A549 (cell line): ENCODE measurements around the gene EDNRA. TPM values are rescaled to one million over a fixed set of nuclear protein-coding genes. Genes with fewer than 3 reads are reported as not detected.

ENCODE experiments used
- ATAC-seq, 2 experiments: fragments of 200-7000 bp in 1 of 2; fragments of >200 bp in 1 of 2; cut with Nextera tagmentation in 1 of 2; cut with Tn5 transposase in 1 of 2; 3 replicates each; pipeline versions ENCODE4 v1.8.0 to v1.9.1; 2018 to 2020; ENCODE audit warnings: mild to moderate bottlenecking in 1 of 2, moderate library complexity in 1 of 2
- CTCF ChIA-PET: fragments of 300-600 bp; sonication (Branson Sonifier 250); formaldehyde crosslinking; extraction: SDS; loops from one replicate; lab custom pipeline; 2021; ENCODE audit warnings: antibody characterized with exemption, inconsistent platforms; lab: Yijun Ruan, JAX
- POLR2A ChIA-PET: fragments of 350-600 bp; formaldehyde crosslinking; extraction: SDS; loops from one replicate; lab custom pipeline; 2021; ENCODE audit warnings: antibody characterized with exemption, inconsistent platforms; lab: Yijun Ruan, JAX
- DNase-seq, 2 experiments: peaks; one replicate each; pipeline versions ENCODE4 v3.0.0 to v3.0.0-alpha.2; 2011 to 2016; ENCODE audit warnings: low read depth in 1 of 2, low spot score in 1 of 2
- FAIRE-seq: peaks from 2 replicates; lab custom pipeline; 2011; peaks lifted over from hg19 to GRCh38; lab: Jason Lieb, UNC
- H3K27ac ChIP-seq, 2 experiments: fragments of >200 bp; sonication (Bioruptor Twin); formaldehyde crosslinking; 3 replicates each; pipeline ENCODE4 v1.5.1; 2016 to 2017
- H3K4me1 ChIP-seq: fragments of >200 bp; sonication (Bioruptor Twin); formaldehyde crosslinking; 3 replicates; pipeline ENCODE4 v1.6.1; 2016
- H3K4me2 ChIP-seq: fragments of >200 bp; sonication (Bioruptor Twin); formaldehyde crosslinking; 3 replicates; pipeline ENCODE4 v1.6.1; 2016
- H3K4me3 ChIP-seq: fragments of >200 bp; sonication (Bioruptor Twin); formaldehyde crosslinking; 3 replicates; pipeline ENCODE4 v1.5.1; 2016
- H3K9me3 ChIP-seq: fragments of >200 bp; sonication (Bioruptor Twin); formaldehyde crosslinking; 3 replicates; pipeline ENCODE4 v1.6.1; 2016
- ATOH8 ChIP-seq: fragments of 250-450 bp; sonication (Bioruptor Pico); IDR thresholded peaks from 2 replicates; pipeline ENCODE4 v1.5.0; 2020; ENCODE audit warnings: low read depth, mild to moderate bottlenecking, moderate library complexity
- BHLHE40 ChIP-seq: IDR thresholded peaks from 2 replicates; pipeline ENCODE4 v1.6.1; 2012; ENCODE audit warnings: low read depth, low read length, inconsistent platforms
- CBX8 ChIP-seq: fragments of 200-600 bp; sonication (generic); IDR thresholded peaks from 2 replicates; pipeline ENCODE4 v1.6.1; 2016
- CEBPB ChIP-seq, 2 experiments: fragments of >200 bp in 1 of 2; sonication (Bioruptor Twin) in 1 of 2; formaldehyde crosslinking in 1 of 2; IDR thresholded peaks; 2 replicates each; pipeline ENCODE4 v1.6.1; 2012 to 2016
- CHD2 ChIP-seq: fragments of 150-350 bp; IDR thresholded peaks from 2 replicates; pipeline ENCODE4 v1.6.1; 2014; ENCODE audit warnings: low read length; ENCODE audit not compliant: partially characterized antibody
- CTCF ChIP-seq: fragments of >200 bp; sonication (Bioruptor Twin); formaldehyde crosslinking; IDR thresholded peaks from 3 replicates; pipeline ENCODE4 v1.5.1; 2016
- EHMT2 ChIP-seq: fragments of 200-600 bp; sonication (generic); IDR thresholded peaks from 2 replicates; pipeline ENCODE4 v1.6.1; 2016; ENCODE audit warnings: antibody characterized with exemption, low read depth, mild to moderate bottlenecking, moderate library complexity
- FOSB ChIP-seq: fragments of 250-450 bp; sonication (Bioruptor Pico); IDR thresholded peaks from 2 replicates; pipeline ENCODE4 v1.5.0; 2020; ENCODE audit warnings: mild to moderate bottlenecking, moderate library complexity
- FOSL2 ChIP-seq, 2 experiments: fragments of 450-650 bp in 1 of 2; fragments of >200 bp in 1 of 2; sonication (Bioruptor Twin) in 1 of 2; formaldehyde crosslinking; IDR thresholded peaks; 2 replicates each; pipeline versions ENCODE4 v1.5.0 to v1.6.1; 2016 to 2020; ENCODE audit warnings: mild to moderate bottlenecking in 1 of 2, moderate library complexity in 1 of 2
- FOXS1 ChIP-seq: fragments of 250-450 bp; sonication (Bioruptor Pico); IDR thresholded peaks from 2 replicates; pipeline ENCODE4 v1.5.0; 2020; ENCODE audit warnings: mild to moderate bottlenecking, moderate library complexity
- GATA3 ChIP-seq: IDR thresholded peaks from 2 replicates; pipeline ENCODE4 v1.6.1; 2012; ENCODE audit warnings: borderline replicate concordance
- HOXA7 ChIP-seq: fragments of 250-450 bp; sonication (Bioruptor Pico); IDR thresholded peaks from 2 replicates; pipeline ENCODE4 v1.5.0; 2020; ENCODE audit warnings: mild to moderate bottlenecking, moderate library complexity
- HOXB13 ChIP-seq: fragments of 250-450 bp; sonication (Bioruptor Pico); IDR thresholded peaks from 2 replicates; pipeline ENCODE4 v1.5.0; 2020; ENCODE audit warnings: low read depth, mild to moderate bottlenecking, moderate library complexity
- JUNB ChIP-seq: fragments of >200 bp; sonication (Bioruptor Twin); formaldehyde crosslinking; IDR thresholded peaks from 2 replicates; pipeline ENCODE4 v1.6.1; 2016
- KDM1A ChIP-seq: fragments of 200-600 bp; sonication (generic); IDR thresholded peaks from 2 replicates; pipeline ENCODE4 v1.6.1; 2016; ENCODE audit warnings: low read depth, mild to moderate bottlenecking
- KDM5A ChIP-seq: fragments of 200-600 bp; sonication (generic); IDR thresholded peaks from 2 replicates; pipeline ENCODE4 v1.6.1; 2016; ENCODE audit warnings: antibody characterized with exemption, mild to moderate bottlenecking
- MAX ChIP-seq: IDR thresholded peaks from 2 replicates; pipeline ENCODE4 v1.6.1; 2012
- MYC ChIP-seq: IDR thresholded peaks from 2 replicates; pipeline ENCODE4 v1.6.1; 2012; ENCODE audit warnings: mild to moderate bottlenecking, inconsistent platforms, low read length, improper control_type of control experiment, borderline replicate concordance
- NR3C1 ChIP-seq: fragments of >200 bp; sonication (Bioruptor Twin); formaldehyde crosslinking; IDR thresholded peaks from 3 replicates; pipeline ENCODE4 v1.6.1; 2017
- PHF8 ChIP-seq: fragments of 200-600 bp; sonication (generic); IDR thresholded peaks from 2 replicates; pipeline ENCODE4 v1.6.1; 2016; ENCODE audit warnings: low read depth, mild to moderate bottlenecking, antibody characterized with exemption, moderate library complexity, borderline replicate concordance
- POLR2A ChIP-seq: IDR thresholded peaks from 2 replicates; pipeline ENCODE4 v1.6.1; 2012; ENCODE audit warnings: mild to moderate bottlenecking, low read length
- POLR2AphosphoS2 ChIP-seq: conservative IDR thresholded peaks from 2 replicates; pipeline ENCODE4 v1.6.1; 2012; ENCODE audit warnings: low read length, improper control_type of control experiment, inconsistent platforms
- RAD21 ChIP-seq, 2 experiments: fragments of >200 bp in 1 of 2; sonication (Bioruptor Twin) in 1 of 2; formaldehyde crosslinking in 1 of 2; IDR thresholded peaks in 1 of 2; conservative IDR thresholded peaks in 1 of 2; 2 replicates in 1 of 2; 3 replicates in 1 of 2; pipeline ENCODE4 v1.6.1; 2012 to 2018; ENCODE audit warnings: inconsistent platforms in 1 of 2
- RCOR1 ChIP-seq: fragments of 150-350 bp; IDR thresholded peaks from 2 replicates; pipeline ENCODE4 v1.6.1; 2014; ENCODE audit warnings: antibody characterized with exemption, low read length, low read depth
- REST ChIP-seq: fragments of 200-600 bp; sonication (generic); IDR thresholded peaks from 2 replicates; pipeline ENCODE4 v1.6.1; 2016; ENCODE audit warnings: antibody characterized with exemption, mild to moderate bottlenecking, moderate library complexity
- RNF2 ChIP-seq: fragments of 200-600 bp; sonication (generic); IDR thresholded peaks from 2 replicates; pipeline ENCODE4 v1.6.1; 2016; ENCODE audit warnings: low read depth, mild to moderate bottlenecking, antibody characterized with exemption, moderate library complexity, borderline replicate concordance
- SREBF2 ChIP-seq: fragments of 450-650 bp; IDR thresholded peaks from 2 replicates; pipeline ENCODE4 v1.6.1; 2014; ENCODE audit warnings: mild to moderate bottlenecking, moderate library complexity
- TP53 ChIP-seq: fragments of 250-450 bp; sonication (Bioruptor Pico); IDR thresholded peaks from 2 replicates; pipeline ENCODE4 v1.5.0; 2021; ENCODE audit warnings: mild to moderate bottlenecking, moderate library complexity
- WGBS: methylation state at CpG from one replicate; pipeline ENCODE4 v1.1.6; 2017; ENCODE audit errors: missing lambda C conversion rate; 5-methylcytosine and 5-hydroxymethylcytosine counted together
- polyA plus RNA-seq, 4 experiments: library from polyadenylated mRNA; depleted of rRNA in 3 of 4; stranded (reverse); fragments of >200 nt; fragmentation: RNase III in 1 of 4; extraction: RNeasy Plus Mini Kit Qiagen cat#74134 plus additional on column Dnase treatment in 1 of 4; gene quantifications; 2 replicates in 3 of 4; 3 replicates in 1 of 4; pipeline ENCODE4 v1.2.3, GENCODE V29; 2011 to 2017
- TF ChIP-seq, protein P1 (sequence below): fragments of 450-650 bp; IDR thresholded peaks from 2 replicates; pipeline ENCODE4 v1.6.1; 2014; ENCODE audit warnings: antibody characterized with exemption

EDNRA gene
- polyA plus RNA-seq, 2 of the 4 experiments (the other 2 are of a cell fraction) = 0.09 to 0.40 TPM

- H3K4me2 ChIP-seq = no peak overlapping the region
- no peak overlapping the region for H3K4me3 ChIP-seq
- ATAC-seq (no peak), FAIRE-seq (no peak), DNase-seq (no peak)
- TF ChIP-seq NR3C1 (no peak), MYC (no peak), HOXB13 (no peak), RNF2 (no peak), HOXA7 (CRISPR knock-in tag) (no peak), GATA3 (no peak)
- TF ChIP-seq, protein P1, sequence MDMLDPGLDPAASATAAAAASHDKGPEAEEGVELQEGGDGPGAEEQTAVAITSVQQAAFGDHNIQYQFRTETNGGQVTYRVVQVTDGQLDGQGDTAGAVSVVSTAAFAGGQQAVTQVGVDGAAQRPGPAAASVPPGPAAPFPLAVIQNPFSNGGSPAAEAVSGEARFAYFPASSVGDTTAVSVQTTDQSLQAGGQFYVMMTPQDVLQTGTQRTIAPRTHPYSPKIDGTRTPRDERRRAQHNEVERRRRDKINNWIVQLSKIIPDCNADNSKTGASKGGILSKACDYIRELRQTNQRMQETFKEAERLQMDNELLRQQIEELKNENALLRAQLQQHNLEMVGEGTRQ = no peak
- ChIA-PET POLR2A (no interaction called here), CTCF (no interaction called here)
- no peaks in the 10 kb centered on the region for H3K4me1 ChIP-seq
- no peak overlapping the region for H3K27ac ChIP-seq
- no peaks in the 10 kb centered on the region for H3K9me3 ChIP-seq
Observed at GRCh38 chr4:147487616-147488015, 6.7 kb downstream of the EDNRA start.

- Histone ChIP-seq H3K9me3 (no peaks in the 10 kb centered on the region), H3K4me3 (no peak overlapping the region), H3K27ac (no peak overlapping the region), H3K4me1 (no peaks in the 10 kb centered on the region), H3K4me2 (no peak overlapping the region)
- ATAC-seq (no peak), FAIRE-seq (no peak), DNase-seq (no peak)
- TF ChIP-seq FOXS1 (CRISPR knock-in tag) (no peak), CEBPB (IDR thresholded peaks at IDR 0.05) (no peak), RCOR1 (no peak), CTCF (no peak), POLR2AphosphoS2 (no peak), HOXB13 (no peak), JUNB (no peak), FOSB (no peak), NR3C1 (no peak), KDM5A (no peak), CHD2 (no peak)
- TF ChIP-seq, protein P1 = no peak
- ChIA-PET CTCF (no interaction called here), POLR2A (no interaction called here)
- WGBS = 88% methylated on average over 1 of the region's 1 CpG
Observed at GRCh38 chr4:147488556-147488955, 7.7 kb downstream of the EDNRA start.

- no peak for TF ChIP-seq EHMT2
- TF ChIP-seq REST = no peak
- no peak for TF ChIP-seq BHLHE40
- no peak for TF ChIP-seq PHF8
- TF ChIP-seq NR3C1 = no peak
- no peak for TF ChIP-seq MAX
- TF ChIP-seq KDM1A = no peak
- TF ChIP-seq FOSL2 (IDR thresholded peaks at IDR 0.05) = no peak
- TF ChIP-seq FOSL2 (CRISPR knock-in tag; IDR thresholded peaks at IDR 0.05) = no peak
- TF ChIP-seq TP53 (CRISPR knock-in tag) = no peak
- TF ChIP-seq CBX8 = no peak
- no peak for TF ChIP-seq RAD21 (conservative IDR thresholded peaks at IDR 0.05 in 1 of 2, IDR thresholded peaks at IDR 0.05 in 1 of 2)
- TF ChIP-seq ATOH8 = no peak
- TF ChIP-seq KDM5A = no peak
- no peak for TF ChIP-seq POLR2A
- no peak for TF ChIP-seq SREBF2
- ChIA-PET POLR2A (no interaction called here), CTCF (interaction anchor here (0.9 kb wide), 1 partner anchor 27 kb away, joined by 3 read pairs; no protein-coding TSS in a partner anchor)
- Histone ChIP-seq H3K9me3 (no peaks in the 10 kb centered on the region), H3K4me3 (no peak overlapping the region), H3K4me2 (no peak overlapping the region), H3K4me1 (no peaks in the 10 kb centered on the region), H3K27ac (no peak overlapping the region)
- ATAC-seq (no peak), DNase-seq (no peak), FAIRE-seq (no peak)
- WGBS = 48% methylated on average over 2 of the region's 2 CpGs
Observed at GRCh38 chr4:147491086-147491485, 10.2 kb downstream of the EDNRA start.
